Sigmoid colon (tissue), 7 donors: ENCODE measurements around the gene ECHS1. TPM values are rescaled to one million over a fixed set of nuclear protein-coding genes. Genes with fewer than 3 reads are reported as not detected.

Source experiments
- DNase-seq: peaks from one replicate; pipeline ENCODE4 v3.0.0-alpha.2; 2019
- H3K27ac ChIP-seq, 4 donors: fragments of 200-600 bp; sonication (generic); one replicate each; pipeline ENCODE4 v1.5.1; 2016 to 2019; ENCODE audit warnings: mild to moderate bottlenecking in 1 of 4
- H3K27me3 ChIP-seq, 3 donors: fragments of 200-600 bp; sonication (generic); one replicate each; pipeline ENCODE4 v1.5.1; 2019; ENCODE audit warnings: mild to moderate bottlenecking in 1 of 3
- H3K36me3 ChIP-seq, 4 donors: fragments of 200-600 bp; sonication (generic); one replicate each; pipeline ENCODE4 v1.5.1; 2016 to 2019
- H3K4me1 ChIP-seq, 4 donors: fragments of 200-600 bp; sonication (generic); one replicate each; pipeline ENCODE4 v1.5.1; 2017 to 2019
- H3K4me3 ChIP-seq, 4 donors: fragments of 200-600 bp; sonication (generic); one replicate each; pipeline ENCODE4 v1.5.1; 2017 to 2019; ENCODE audit warnings: mild to moderate bottlenecking in 2 of 4, moderate library complexity in 1 of 4
- H3K9me3 ChIP-seq, 4 donors: fragments of 200-600 bp in 3 of 4; sonication (generic) in 3 of 4; one replicate each; pipeline versions ENCODE4 v1.5.1 to v1.6.1; 2013 to 2019
- CTCF ChIP-seq, 4 experiments: fragments of 450-650 bp in 3 of 4; fragments of 200-600 bp in 1 of 4; IDR thresholded peaks; one replicate each; pipeline ENCODE4 v1.5.1; 2016 to 2019; ENCODE audit warnings: antibody characterized with exemption in 4 of 4, mild to moderate bottlenecking in 3 of 4, moderate library complexity in 2 of 4
- EP300 ChIP-seq, 4 donors: sonication (generic); formaldehyde crosslinking; IDR thresholded peaks; one replicate each; pipeline ENCODE4 v1.6.1; 2017; ENCODE audit warnings: antibody characterized with exemption in 4 of 4
- POLR2A ChIP-seq, 2 donors: fragments of 450-650 bp; IDR thresholded peaks; one replicate each; pipeline ENCODE4 v1.6.1; 2016; ENCODE audit warnings: antibody characterized with exemption in 2 of 2, mild to moderate bottlenecking in 2 of 2, moderate library complexity in 2 of 2
- POLR2AphosphoS5 ChIP-seq, 4 donors: sonication (generic); formaldehyde crosslinking; IDR thresholded peaks; one replicate each; pipeline ENCODE4 v1.6.1; 2017; ENCODE audit warnings: antibody characterized with exemption in 4 of 4
- WGBS, 2 donors: extraction: QIAGEN DNeasy Blood & Tissue Kit; methylation state at CpG; one replicate each; pipeline ENCODE4 v1.1.7; 2013; 5-methylcytosine and 5-hydroxymethylcytosine counted together
- intact Hi-C: fragments of 100-400 bp; cut with DNase I; formaldehyde crosslinking; loops from one replicate; pipeline ENCODE4 v1.15.1; 2023
- polyA plus RNA-seq, 3 donors: library from polyadenylated mRNA; stranded (reverse); fragments of 200-250 nt; gene quantifications; one replicate each; pipeline ENCODE4 v1.2.3, GENCODE V29; 2013
- total RNA-seq, 4 donors: library from RNA; depleted of rRNA; stranded (reverse); fragments of >200 nt; gene quantifications; one replicate each; pipeline ENCODE4 v1.1.0, GENCODE V29; 2016
- donor health status: healthy with polysubstance abuse.
- donor health status: Bipolar disorder and iron deficiency.
- donor health status: healthy.

The ECHS1 gene
- total and polyA plus RNA-seq, 7 donors = 58.6 to 360 (median 87.0) TPM

DNA sequence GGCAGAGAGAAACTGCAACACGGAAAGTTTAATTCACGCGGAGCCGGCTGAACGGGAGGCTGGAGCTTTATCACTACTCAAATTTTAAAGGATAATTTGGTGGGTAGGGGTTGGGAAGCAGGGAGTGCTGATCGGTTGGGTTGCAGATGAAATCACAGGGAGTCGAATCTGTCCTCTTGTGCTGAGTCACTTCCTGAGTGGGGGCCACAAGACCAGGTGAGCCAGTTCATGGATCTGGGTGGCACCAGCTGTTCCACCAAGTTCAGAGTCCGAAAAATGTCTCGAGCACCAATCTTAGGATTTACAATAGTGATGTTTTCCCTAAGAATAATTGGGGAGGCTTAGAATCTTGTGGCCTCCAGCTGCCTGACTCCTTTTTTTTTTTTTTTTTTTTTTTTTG is 29.6 kb downstream of the ECHS1 start:
- H3K4me3 ChIP-seq = no peak overlapping the region
- intact Hi-C loops = no loop called here
- 48 to 59% methylated on average over 9 of the region's 9 CpGs for WGBS, 2 donors
- H3K36me3 ChIP-seq = no peaks in the 10 kb centered on the region
- H3K4me1 ChIP-seq = no peaks in the 10 kb centered on the region
- no peak overlapping the region for H3K27ac ChIP-seq
- H3K9me3 ChIP-seq = no peaks in the 10 kb centered on the region
- H3K27me3 ChIP-seq = peaks cover 4 to 84% (median 23%) of the 10 kb centered on the region in 3 donors
- no peak for DNase-seq
- no peak for TF ChIP-seq POLR2A (IDR thresholded peaks at IDR 0.05)
- no peak for TF ChIP-seq EP300 (IDR thresholded peaks at IDR 0.05)
- no peak for TF ChIP-seq CTCF (IDR thresholded peaks at IDR 0.05)
- no peak for TF ChIP-seq POLR2AphosphoS5 (IDR thresholded peaks at IDR 0.05)

- no peaks in the 10 kb centered on the region for H3K9me3 ChIP-seq
- no peak overlapping the region for H3K4me3 ChIP-seq
- intact Hi-C loops = no loop called here
- H3K27ac ChIP-seq = no peak overlapping the region
- no peaks in the 10 kb centered on the region for H3K36me3 ChIP-seq
- H3K4me1 ChIP-seq = no peaks in the 10 kb centered on the region
- H3K27me3 ChIP-seq = peaks cover 4 to 85% (median 25%) of the 10 kb centered on the region in 3 donors
- no peak for TF ChIP-seq POLR2AphosphoS5 (IDR thresholded peaks at IDR 0.05)
- no peak for TF ChIP-seq POLR2A (IDR thresholded peaks at IDR 0.05)
- TF ChIP-seq EP300 (IDR thresholded peaks at IDR 0.05) = no peak
- TF ChIP-seq CTCF (IDR thresholded peaks at IDR 0.05) = no peak
- no peak for DNase-seq
- WGBS, 2 donors = 76% methylated on average over 8 of the region's 8 CpGs
Observed at GRCh38 chr10:133342942-133343341, 30.2 kb downstream of the ECHS1 start.

- Histone ChIP-seq H3K27ac (no peak overlapping the region), H3K36me3 (no peaks in the 10 kb centered on the region), H3K9me3 (no peaks in the 10 kb centered on the region), H3K4me3 (no peak overlapping the region), H3K27me3 (peaks cover 0 to 85% (median 25%) of the 10 kb centered on the region in 3 donors), H3K4me1 (peaks cover 0 to under 1% (median 0%) of the 10 kb centered on the region in 4 donors)
- intact Hi-C loops = no loop called here
- DNase-seq = no peak
- TF ChIP-seq CTCF (IDR thresholded peaks at IDR 0.05) = no peak
- no peak for TF ChIP-seq POLR2AphosphoS5 (IDR thresholded peaks at IDR 0.05)
- 90 to 92% methylated on average over 4 of the region's 4 CpGs for WGBS, 2 donors
Observed at GRCh38 chr10:133341983-133342382, 31.2 kb downstream of the ECHS1 start.

- 90% methylated on average over 13 of the region's 13 CpGs for WGBS, 2 donors
- no peaks in the 10 kb centered on the region for H3K36me3 ChIP-seq
- no peak for TF ChIP-seq POLR2A (IDR thresholded peaks at IDR 0.05)
- no peak for TF ChIP-seq EP300 (IDR thresholded peaks at IDR 0.05)
- TF ChIP-seq CTCF (IDR thresholded peaks at IDR 0.05) = no peak
- TF ChIP-seq POLR2AphosphoS5 (IDR thresholded peaks at IDR 0.05) = no peak
- no peak overlapping the region for H3K4me3 ChIP-seq
- H3K9me3 ChIP-seq = no peaks in the 10 kb centered on the region
- H3K27ac ChIP-seq = no peak overlapping the region
- intact Hi-C loops = no loop called here
- no peak for DNase-seq
- H3K27me3 ChIP-seq = peaks cover 20 to 95% (median 44%) of the 10 kb centered on the region in 3 donors
- peaks cover 0 to 21% (median 21%) of the 10 kb centered on the region in 4 donors for H3K4me1 ChIP-seq
Observed at GRCh38 chr10:133339708-133340380, 33.3 kb downstream of the ECHS1 start.
